ENCODE data around the gene ZNHIT2. TPM values are rescaled to one million over a fixed set of nuclear protein-coding genes. Genes with fewer than 3 reads are reported as not detected.
A peak's percentile ranks its signal among the peaks of the same experiment; 100 is the strongest.

Gene ZNHIT2
- total and polyA plus RNA-seq, 3 experiments from 2014 or later = 15.2 to 20.1 (median 19.8) TPM

DNA sequence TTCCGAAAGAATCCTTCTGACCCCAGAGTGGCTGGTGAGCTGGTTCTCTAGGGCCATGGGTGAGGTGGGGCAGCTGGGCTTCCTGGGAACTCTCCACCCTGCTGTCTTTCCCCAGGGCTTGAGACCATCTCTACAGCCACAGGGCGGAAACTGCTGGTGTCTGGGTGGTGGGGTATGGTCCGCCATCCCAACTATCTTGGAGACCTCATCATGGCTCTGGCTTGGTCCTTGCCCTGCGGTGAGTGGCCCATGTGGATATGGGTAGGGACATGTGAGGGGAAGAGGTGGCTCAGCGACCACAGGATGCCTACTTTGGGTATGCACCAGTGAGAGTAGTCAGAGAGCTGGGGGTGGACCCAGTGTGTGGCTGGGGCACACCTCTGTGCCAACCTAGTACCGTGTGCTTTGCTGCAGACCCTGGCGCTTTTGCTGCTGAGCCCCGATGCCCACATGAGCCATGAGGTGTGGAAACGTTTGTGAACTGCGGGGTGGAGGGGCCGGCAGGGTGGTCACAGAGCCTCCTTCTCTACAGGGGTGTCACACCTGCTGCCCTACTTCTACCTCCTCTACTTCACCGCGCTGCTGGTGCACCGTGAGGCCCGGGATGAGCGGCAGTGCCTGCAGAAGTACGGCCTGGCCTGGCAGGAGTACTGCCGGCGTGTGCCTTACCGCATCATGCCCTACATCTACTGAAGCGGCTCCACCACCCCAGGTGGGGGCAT is 2.0 kb downstream of the ZNHIT2 start:
- Histone ChIP-seq H3K27me3 (ENCODE audit: insufficient read depth, low read length, poor library complexity, severe bottlenecking) (no peaks in the 10 kb centered on the region), H3K36me3 (ENCODE audit: insufficient read depth, low read length) (peaks cover 21% of the 10 kb centered on the region), H3K4me3 (ENCODE audit: low read length) (no peak overlapping the region), H3K27ac (ENCODE audit: low read depth, low read length) (no peak overlapping the region), H3K9me3 (ENCODE audit: low read length) (no peaks in the 10 kb centered on the region), H3K4me1 (ENCODE audit: insufficient read depth, low read length) (peaks cover 46% of the 10 kb centered on the region)
- Mint-ChIP-seq H3K36me3 (peaks cover 2 to 42% (median 3%) of the 10 kb centered on the region in 3 donors), H3K27ac (peak overlapping the region in 7 of 8 donors; percentile 17 to 99 (median 78)), H3K4me1 (peaks cover 39 to 76% (median 40%) of the 10 kb centered on the region in 3 donors), H3K9me3 (no peaks in the 10 kb centered on the region), H3K4me3 (peak overlapping the region; percentile 29 to 91 (median 89)), H3K27me3 (peaks cover 0 to 3% of the 10 kb centered on the region in 2 donors)
- POLR2A ChIA-PET = interaction anchor here (0.6 kb wide), 2 partner anchors 34 to 332 kb away, joined by 7 to 9 read pairs; no protein-coding TSS in a partner anchor
- no peak for DNase-seq
- CTCF ChIA-PET = interaction anchor here (1.3 to 2.0 kb wide), 2 partner anchors 11 to 101 kb away, joined by 5 read pairs; partner anchors contain the start of gene ARL2

DNA sequence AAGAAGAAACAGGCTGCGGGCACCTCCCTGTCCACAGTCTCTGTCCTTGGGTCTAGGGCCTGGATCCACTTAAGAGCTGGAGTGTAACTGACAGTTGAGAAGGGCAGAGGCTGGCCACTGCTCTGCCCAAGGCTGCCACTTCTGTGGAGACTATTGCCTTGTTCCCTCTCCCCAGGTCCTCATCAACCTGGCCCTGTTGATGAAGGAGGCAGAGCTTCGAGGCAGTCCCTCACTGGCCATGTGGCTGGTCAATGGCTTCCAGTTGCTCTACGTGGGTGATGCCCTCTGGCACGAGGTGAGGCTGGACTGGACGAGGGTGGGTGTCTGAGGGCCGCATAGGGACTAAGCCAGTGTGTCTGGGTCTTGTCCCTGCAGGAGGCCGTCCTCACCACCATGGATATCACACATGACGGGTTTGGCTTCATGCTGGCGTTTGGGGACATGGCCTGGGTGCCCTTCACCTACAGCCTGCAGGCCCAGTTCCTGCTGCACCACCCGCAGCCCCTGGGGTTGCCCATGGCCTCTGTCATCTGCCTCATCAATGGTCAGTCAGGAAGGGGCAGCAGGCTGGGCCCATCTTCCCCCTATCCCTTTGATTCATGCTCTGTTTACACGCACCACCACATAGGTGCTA is 2.8 kb downstream of the ZNHIT2 start:
- Histone ChIP-seq H3K27me3 (ENCODE audit: insufficient read depth, low read length, poor library complexity, severe bottlenecking) (no peaks in the 10 kb centered on the region), H3K4me3 (ENCODE audit: low read length) (no peak overlapping the region), H3K4me1 (ENCODE audit: insufficient read depth, low read length) (peaks cover 49% of the 10 kb centered on the region), H3K36me3 (ENCODE audit: insufficient read depth, low read length) (peaks cover 15% of the 10 kb centered on the region), H3K27ac (ENCODE audit: low read depth, low read length) (no peak overlapping the region), H3K9me3 (ENCODE audit: low read length) (no peaks in the 10 kb centered on the region)
- H3K4me1 Mint-ChIP-seq = peaks cover 42 to 76% (median 42%) of the 10 kb centered on the region in 3 donors
- peaks cover 2 to 37% (median 3%) of the 10 kb centered on the region in 3 donors for H3K36me3 Mint-ChIP-seq
- peak overlapping the region in 3 of 7 donors; percentile 48 to 90 (median 83) for H3K4me3 Mint-ChIP-seq
- ChIA-PET POLR2A (interaction anchor here (0.5 to 0.6 kb wide), 2 partner anchors 86 to 389 kb away, joined by 3 to 8 read pairs; no protein-coding TSS in a partner anchor), CTCF (interaction anchor here (1.3 to 6.1 kb wide), 2 partner anchors 15 to 101 kb away, joined by 5 to 104 read pairs; partner anchors contain the start of genes ARL2 and VPS51)
- peaks cover 0 to 3% of the 10 kb centered on the region in 2 donors for H3K27me3 Mint-ChIP-seq
- H3K9me3 Mint-ChIP-seq = no peaks in the 10 kb centered on the region
- no peak for DNase-seq
- H3K27ac Mint-ChIP-seq = peak overlapping the region in 6 of 8 donors; percentile 19 to 93 (median 74)

DNA sequence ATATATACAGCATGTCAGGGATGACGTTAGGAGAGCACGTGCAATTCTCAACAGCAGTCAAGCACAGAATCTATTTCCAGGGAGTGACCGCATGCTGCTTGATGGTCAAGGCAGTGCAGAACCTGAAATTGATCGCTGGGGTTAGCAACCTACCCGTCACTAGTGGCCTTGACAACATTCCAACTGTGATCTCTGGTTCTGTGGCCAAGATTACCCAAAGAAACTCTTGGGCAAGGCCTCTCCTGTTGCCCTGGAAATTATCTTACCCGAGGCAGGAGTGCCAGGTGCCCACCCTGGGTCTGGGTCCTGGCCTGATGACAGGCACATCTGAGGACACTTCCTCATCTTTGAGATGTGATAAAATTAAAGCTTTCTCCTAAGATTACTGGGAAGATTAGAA is 3.7 kb downstream of the ZNHIT2 start:
- H3K27ac ChIP-seq (ENCODE audit: low read depth, low read length) = no peak overlapping the region
- H3K9me3 Mint-ChIP-seq = no peaks in the 10 kb centered on the region
- peak overlapping the region; percentile 83 to 90 (median 87) for H3K4me3 Mint-ChIP-seq
- peaks cover 2 to 37% (median 3%) of the 10 kb centered on the region in 3 donors for H3K36me3 Mint-ChIP-seq
- DNase-seq = no peak
- H3K27ac Mint-ChIP-seq = peak overlapping the region in 6 of 8 donors; percentile 29 to 93 (median 70)
- peaks cover 19% of the 10 kb centered on the region for H3K36me3 ChIP-seq (ENCODE audit: insufficient read depth, low read length)
- H3K4me1 Mint-ChIP-seq = peaks cover 42 to 72% (median 42%) of the 10 kb centered on the region in 3 donors
- H3K4me3 ChIP-seq (ENCODE audit: low read length) = no peak overlapping the region
- CTCF ChIA-PET = interaction anchor here (1.3 to 6.1 kb wide), 3 partner anchors 15 to 216 kb away, joined by 3 to 104 read pairs (median 4); partner anchors contain the start of genes ARL2 and VPS51
- POLR2A ChIA-PET = interaction anchor here (0.5 to 4.9 kb wide), 4 partner anchors 8 to 390 kb away, joined by 3 to 40 read pairs (median 8); partner anchors contain the start of genes FAU, MRPL49 and VPS51
- H3K4me1 ChIP-seq (ENCODE audit: insufficient read depth, low read length) = peaks cover 49% of the 10 kb centered on the region
- H3K27me3 ChIP-seq (ENCODE audit: insufficient read depth, low read length, poor library complexity, severe bottlenecking) = no peaks in the 10 kb centered on the region
- no peaks in the 10 kb centered on the region for H3K9me3 ChIP-seq (ENCODE audit: low read length)
- H3K27me3 Mint-ChIP-seq = peaks cover 0 to 3% of the 10 kb centered on the region in 2 donors

DNA sequence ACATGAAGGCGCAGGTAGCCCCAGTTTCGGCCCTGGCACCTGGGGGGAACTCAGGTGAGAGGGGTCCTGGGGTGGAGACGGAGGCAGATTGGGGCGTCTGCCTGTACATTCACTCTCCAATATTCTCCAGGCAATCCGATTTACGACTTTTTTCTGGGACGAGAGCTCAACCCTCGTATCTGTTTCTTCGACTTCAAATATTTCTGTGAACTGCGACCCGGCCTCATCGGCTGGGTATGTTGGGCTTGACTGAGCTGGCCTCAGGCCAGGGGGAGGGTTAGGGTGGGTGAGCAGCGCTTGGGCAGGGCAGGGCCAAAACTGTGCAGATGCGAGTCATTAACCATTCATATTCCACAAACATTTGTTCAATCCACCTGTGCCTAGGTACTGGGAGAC is 4.1 kb downstream of the ZNHIT2 start:
- Mint-ChIP-seq H3K9me3 (no peaks in the 10 kb centered on the region), H3K27ac (peak overlapping the region; percentile 29 to 87 (median 77)), H3K27me3 (peaks cover 0 to 3% of the 10 kb centered on the region in 2 donors), H3K4me1 (peaks cover 37 to 67% (median 37%) of the 10 kb centered on the region in 3 donors), H3K36me3 (peaks cover 2 to 34% (median 3%) of the 10 kb centered on the region in 3 donors), H3K4me3 (peak overlapping the region; percentile 83 to 90 (median 87))
- H3K4me1 ChIP-seq (ENCODE audit: insufficient read depth, low read length) = peaks cover 49% of the 10 kb centered on the region
- peaks cover 17% of the 10 kb centered on the region for H3K36me3 ChIP-seq (ENCODE audit: insufficient read depth, low read length)
- peak overlapping the region; percentile 65 for H3K27ac ChIP-seq (ENCODE audit: low read depth, low read length)
- no peaks in the 10 kb centered on the region for H3K9me3 ChIP-seq (ENCODE audit: low read length)
- peak overlapping the region; percentile 81 for H3K4me3 ChIP-seq (ENCODE audit: low read length)
- no peaks in the 10 kb centered on the region for H3K27me3 ChIP-seq (ENCODE audit: insufficient read depth, low read length, poor library complexity, severe bottlenecking)
- ChIA-PET POLR2A (interaction anchor here (0.7 to 4.9 kb wide), 3 partner anchors 8 to 254 kb away, joined by 3 to 40 read pairs (median 9); partner anchors contain the start of genes FAU, MRPL49 and VPS51), CTCF (interaction anchor here (0.7 to 6.1 kb wide), 9 partner anchors 7 to 216 kb away, joined by 3 to 104 read pairs (median 5); partner anchors contain the start of genes ARL2, CAPN1, FAU and MRPL49)
- DNase-seq = no peak

DNA sequence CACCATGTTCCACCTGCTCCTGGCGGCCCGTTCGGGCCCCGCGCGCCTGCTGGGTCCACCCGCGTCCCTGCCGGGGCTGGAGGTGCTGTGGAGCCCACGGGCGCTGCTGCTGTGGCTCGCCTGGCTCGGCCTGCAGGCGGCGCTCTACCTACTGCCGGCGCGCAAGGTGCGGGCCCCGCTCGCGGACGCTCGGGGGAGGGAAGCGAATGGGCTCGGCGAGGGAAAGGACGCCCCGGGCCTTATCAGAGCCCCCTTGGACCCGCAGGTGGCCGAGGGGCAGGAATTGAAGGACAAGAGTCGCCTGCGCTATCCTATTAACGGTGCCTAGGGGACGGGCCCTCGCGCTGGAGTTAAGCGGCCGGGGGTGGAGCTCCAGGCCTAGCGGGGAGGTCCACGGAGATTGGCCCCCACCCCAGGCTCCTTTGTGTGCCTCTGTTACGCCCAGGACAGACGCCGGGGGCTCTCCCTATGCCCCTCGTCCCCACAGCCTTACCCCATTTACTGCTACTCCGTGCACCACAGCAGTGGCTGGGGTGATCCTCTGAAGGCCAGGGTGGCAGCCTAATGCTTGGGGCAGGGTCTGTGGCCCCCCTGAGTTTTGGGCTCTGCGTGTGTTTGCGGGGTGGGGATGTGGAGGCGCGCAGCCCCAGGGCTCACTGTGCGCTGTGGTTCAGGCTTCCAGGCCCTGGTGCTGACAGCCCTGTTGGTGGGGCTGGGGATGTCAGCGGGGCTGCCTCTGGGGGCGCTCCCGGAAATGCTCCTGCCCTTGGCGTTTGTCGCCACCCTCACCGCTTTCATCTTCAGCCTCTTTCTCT is 4.7 kb downstream of the ZNHIT2 start:
- CTCF ChIA-PET = interaction anchor here (0.7 to 6.1 kb wide), 14 partner anchors 8 to 217 kb away, joined by 3 to 104 read pairs (median 5); partner anchors contain the start of genes ARL2, CAPN1, FAU and MRPL49
- Histone ChIP-seq H3K4me3 (ENCODE audit: low read length) (peak overlapping the region; percentile 81), H3K36me3 (ENCODE audit: insufficient read depth, low read length) (peaks cover 17% of the 10 kb centered on the region), H3K9me3 (ENCODE audit: low read length) (no peaks in the 10 kb centered on the region), H3K27me3 (ENCODE audit: insufficient read depth, low read length, poor library complexity, severe bottlenecking) (no peaks in the 10 kb centered on the region), H3K27ac (ENCODE audit: low read depth, low read length) (peak overlapping the region; percentile 65), H3K4me1 (ENCODE audit: insufficient read depth, low read length) (peaks cover 49% of the 10 kb centered on the region)
- Mint-ChIP-seq H3K36me3 (peaks cover under 1 to 30% (median under 1%) of the 10 kb centered on the region in 3 donors), H3K27ac (peak overlapping the region; percentile 24 to 87 (median 77)), H3K4me1 (peaks cover 34 to 63% (median 35%) of the 10 kb centered on the region in 3 donors), H3K4me3 (peak overlapping the region; percentile 83 to 90 (median 87)), H3K27me3 (peaks cover 0 to 2% of the 10 kb centered on the region in 2 donors), H3K9me3 (no peaks in the 10 kb centered on the region)
- POLR2A ChIA-PET = interaction anchor here (0.7 to 4.9 kb wide), 6 partner anchors 9 to 254 kb away, joined by 3 to 40 read pairs (median 8); partner anchors contain the start of genes FAU, MRPL49, SYVN1 and VPS51
- peak; percentile 65 to 83 (median 71) for DNase-seq

DNA sequence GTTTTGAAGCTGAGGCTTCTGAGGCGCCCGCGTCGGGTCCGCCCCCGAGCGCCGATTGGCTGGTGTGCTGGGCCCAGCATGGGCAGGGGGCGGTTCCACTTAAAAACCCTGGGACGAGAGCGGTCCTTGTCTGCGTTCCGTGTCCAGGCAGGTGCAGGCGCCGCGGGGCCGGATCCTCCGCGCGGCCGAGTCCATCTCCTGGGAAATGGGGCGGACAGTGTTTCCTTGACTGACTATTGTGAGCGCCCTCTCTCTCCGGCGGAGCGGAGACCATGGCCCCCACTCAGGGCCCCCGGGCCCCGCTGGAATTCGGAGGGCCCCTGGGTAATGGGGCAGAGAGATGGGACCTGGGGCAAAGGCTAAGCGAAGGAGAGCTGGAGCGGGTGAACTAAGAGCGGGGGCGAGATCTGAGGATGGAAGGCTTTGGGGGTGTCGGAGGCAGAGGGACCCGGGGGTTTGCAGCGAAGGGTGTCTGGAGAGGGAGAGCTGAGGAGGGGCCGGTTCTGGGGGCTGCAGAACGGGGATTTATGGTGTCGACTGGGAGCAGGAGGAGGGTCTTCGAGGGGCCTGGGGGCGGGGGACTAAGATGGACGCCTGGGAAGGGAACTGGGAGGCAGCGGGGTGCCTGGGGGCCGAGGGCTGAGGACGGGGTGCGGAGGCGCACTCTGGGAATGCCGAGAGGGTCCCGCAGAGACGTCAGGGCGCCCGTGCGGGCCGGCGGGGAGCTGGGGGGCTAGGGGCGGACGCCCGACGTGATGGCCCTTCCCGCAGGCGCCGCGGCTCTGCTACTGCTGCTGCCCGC is 5.6 kb downstream of the ZNHIT2 start, which contains the start of gene TM7SF2:
TM7SF2 (plus strand) TSS at position 129 of the 802 bp plus-strand sequence; CDS start at position 273, 144 bp downstream.
- H3K4me1 ChIP-seq (ENCODE audit: insufficient read depth, low read length) = peaks cover 49% of the 10 kb centered on the region
- Mint-ChIP-seq H3K4me3 (peak within 1 kb of the TSS; percentile 83 to 90 (median 87)), H3K27me3 (peaks cover 0 to 2% of the 10 kb centered on the region in 2 donors), H3K27ac (peak within 1 kb of the TSS; percentile 67 to 94 (median 86)), H3K4me1 (peaks cover 30 to 57% (median 30%) of the 10 kb centered on the region in 3 donors), H3K36me3 (peaks cover 0 to 33% (median 0%) of the 10 kb centered on the region in 3 donors), H3K9me3 (no peaks in the 10 kb centered on the region)
- H3K4me3 ChIP-seq (ENCODE audit: low read length) = peak within 1 kb of the TSS; percentile 81
- H3K9me3 ChIP-seq (ENCODE audit: low read length) = no peaks in the 10 kb centered on the region
- H3K27ac ChIP-seq (ENCODE audit: low read depth, low read length) = peak within 1 kb of the TSS; percentile 65
- no peaks in the 10 kb centered on the region for H3K27me3 ChIP-seq (ENCODE audit: insufficient read depth, low read length, poor library complexity, severe bottlenecking)
- ChIA-PET CTCF (interaction anchor here (0.7 to 6.1 kb wide), 18 partner anchors 9 to 264 kb away, joined by 3 to 104 read pairs (median 5); partner anchors contain the start of genes ARL2, CAPN1, CDC42EP2 and CDCA5), POLR2A (interaction anchor here (0.6 to 4.9 kb wide), 12 partner anchors 10 to 385 kb away, joined by 3 to 40 read pairs (median 6); partner anchors contain the start of genes ARL2, CAPN1, FAU and MRPL49)
- H3K36me3 ChIP-seq (ENCODE audit: insufficient read depth, low read length) = peaks cover 17% of the 10 kb centered on the region
- peak; percentile 89 to 96 (median 94) for DNase-seq
